Parathyroid adenoma (tissue), 2 donors: ENCODE measurements around the gene CORO7.
"Not testable (repeated sequence)": the region's sequence is repeated elsewhere in the genome, so short reads cannot be mapped to it uniquely, and the experiment has no call there.

Experiments used
- H2AFZ ChIP-seq: fragments of 300-600 bp; sonication (generic); one replicate; pipeline ENCODE4 v1.7.0; 2017; ENCODE audit warnings: antibody characterized with exemption, mild to moderate bottlenecking
- H3K27ac ChIP-seq: fragments of 300-600 bp; sonication (generic); one replicate; pipeline ENCODE4 v1.7.0; 2017
- H3K27me3 ChIP-seq: fragments of 300-600 bp; sonication (generic); one replicate; pipeline ENCODE4 v1.7.0; 2017; ENCODE audit warnings: low read length; ENCODE audit not compliant: control insufficient read depth, insufficient read depth
- H3K36me3 ChIP-seq: fragments of 300-600 bp; sonication (generic); one replicate; pipeline ENCODE4 v1.7.0; 2017; ENCODE audit warnings: low read length; ENCODE audit not compliant: control insufficient read depth, insufficient read depth
- H3K4me1 ChIP-seq: fragments of 300-600 bp; sonication (generic); one replicate; pipeline ENCODE4 v1.7.0; 2017; ENCODE audit warnings: control low read depth
- H3K4me2 ChIP-seq: fragments of 300-600 bp; sonication (generic); one replicate; pipeline ENCODE4 v1.7.0; 2017; ENCODE audit warnings: low read length
- H3K4me3 ChIP-seq: fragments of 300-600 bp; sonication (generic); one replicate; pipeline ENCODE4 v1.7.0; 2017; ENCODE audit warnings: low read depth, low read length
- H3K79me2 ChIP-seq: fragments of 300-600 bp; sonication (generic); one replicate; pipeline ENCODE4 v1.7.0; 2017; ENCODE audit warnings: control low read depth
- H3K9ac ChIP-seq: fragments of 300-600 bp; sonication (generic); one replicate; pipeline ENCODE4 v1.7.0; 2017; ENCODE audit warnings: mild to moderate bottlenecking
- H3K9me3 ChIP-seq: fragments of 300-600 bp; sonication (generic); one replicate; pipeline ENCODE4 v1.7.0; 2017; ENCODE audit warnings: low read length; ENCODE audit not compliant: control insufficient read depth
- CTCF ChIP-seq: fragments of 300-600 bp; sonication (generic); IDR thresholded peaks from one replicate; pipeline ENCODE4 v1.7.0; 2017; ENCODE audit warnings: antibody characterized with exemption, mild to moderate bottlenecking
- donor health status: primary hyperparathyroidism.

The CORO7 gene

GRCh38 chr16:4347010-4347409 lies 69.4 kb downstream of the CORO7 start:
- TF ChIP-seq CTCF = no peak
- H2AFZ ChIP-seq = no peak overlapping the region
- H3K9ac ChIP-seq = no peak overlapping the region
- H3K9me3 ChIP-seq = no peaks in the 10 kb centered on the region
- H3K27me3 ChIP-seq = no peaks in the 10 kb centered on the region
- peaks cover 18% of the 10 kb centered on the region for H3K79me2 ChIP-seq
- no peak overlapping the region for H3K4me2 ChIP-seq
- no peak overlapping the region for H3K27ac ChIP-seq
- H3K36me3 ChIP-seq = no peaks in the 10 kb centered on the region
- H3K4me1 ChIP-seq = peaks cover 4% of the 10 kb centered on the region
- H3K4me3 ChIP-seq = no peak overlapping the region

GRCh38 chr16:4345836-4346781 lies 70.3 kb downstream of the CORO7 start:
- Histone ChIP-seq H3K79me2 (peaks cover 23% of the 10 kb centered on the region), H3K4me3 (no peak overlapping the region), H2AFZ (no peak overlapping the region), H3K4me1 (no peaks in the 10 kb centered on the region), H3K9me3 (no peaks in the 10 kb centered on the region), H3K4me2 (no peak overlapping the region), H3K27ac (no peak overlapping the region), H3K36me3 (no peaks in the 10 kb centered on the region), H3K9ac (no peak overlapping the region), H3K27me3 (no peaks in the 10 kb centered on the region)
- no peak for TF ChIP-seq CTCF

GRCh38 chr16:4344983-4345835 lies 71.2 kb downstream of the CORO7 start:
- H3K79me2 ChIP-seq = peaks cover 24% of the 10 kb centered on the region
- H3K36me3 ChIP-seq = no peaks in the 10 kb centered on the region
- H3K4me2 ChIP-seq = no peak overlapping the region
- no peak overlapping the region for H2AFZ ChIP-seq
- no peaks in the 10 kb centered on the region for H3K27me3 ChIP-seq
- no peak overlapping the region for H3K27ac ChIP-seq
- no peaks in the 10 kb centered on the region for H3K4me1 ChIP-seq
- no peak overlapping the region for H3K4me3 ChIP-seq
- no peak for TF ChIP-seq CTCF
- H3K9me3 ChIP-seq = no peaks in the 10 kb centered on the region
- no peak overlapping the region for H3K9ac ChIP-seq

DNA sequence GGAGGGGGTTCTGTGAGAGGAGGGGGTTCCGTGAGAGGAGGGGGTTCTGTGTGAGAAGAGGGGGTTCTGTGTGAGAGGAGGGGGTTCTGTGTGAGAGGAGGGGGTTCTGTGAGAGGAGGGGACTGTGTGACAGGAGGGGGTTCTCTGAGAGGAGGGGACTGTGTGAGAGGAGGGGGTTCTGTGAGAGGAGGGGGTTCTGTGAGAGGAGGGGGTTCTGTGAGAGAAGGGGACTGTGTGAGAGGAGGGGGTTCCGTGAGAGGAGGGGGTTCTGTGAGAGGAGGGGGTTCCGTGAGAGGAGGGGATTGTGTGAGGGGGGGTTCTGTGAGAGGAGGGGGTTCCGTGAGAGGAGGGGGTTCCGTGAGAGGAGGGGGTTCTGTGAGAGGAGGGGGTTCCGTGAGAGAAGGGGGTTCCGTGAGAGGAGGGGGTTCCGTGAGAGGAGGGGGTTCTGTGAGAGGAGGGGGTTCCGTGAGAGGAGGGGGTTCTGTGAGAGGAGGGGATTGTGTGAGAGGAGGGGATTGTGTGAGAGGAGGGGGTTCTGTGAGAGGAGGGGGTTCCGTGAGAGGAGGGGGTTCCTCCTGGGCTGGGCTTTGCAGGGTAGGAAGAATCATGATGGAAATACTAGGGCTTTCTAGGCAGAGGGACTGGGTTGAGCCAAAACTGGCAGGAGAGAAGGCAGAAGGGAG lies 72.0 kb downstream of the CORO7 start:
- H3K36me3 ChIP-seq, H2AFZ ChIP-seq, H3K27me3 ChIP-seq, H3K27ac ChIP-seq, H3K4me2 ChIP-seq, H3K9ac ChIP-seq, H3K9me3 ChIP-seq, H3K4me3 ChIP-seq, H3K4me1 ChIP-seq: not testable (repeated sequence)
- peaks cover 24% of the 10 kb centered on the region for H3K79me2 ChIP-seq
